ENCODE measurements around the gene IDS.
A peak's percentile ranks its signal among the peaks of the same experiment; 100 is the strongest.
"Not testable (repeated sequence)": the region's sequence is repeated elsewhere in the genome, so short reads cannot be mapped to it uniquely, and the experiment has no call there.

Gene IDS

GRCh38 chrX:149506349-149506748 lies 1.2 kb upstream of the IDS start:
- DNase-seq = no peak
- in situ Hi-C loops (cut with MboI; ENCODE audit: low pct_unique_long_range_greater_than_20kb, low sequenced_read_pairs) = loop anchor here (25.0 kb wide), 1 partner anchor 131 kb away; the partner anchor contains the start of gene TMEM185A

DNA sequence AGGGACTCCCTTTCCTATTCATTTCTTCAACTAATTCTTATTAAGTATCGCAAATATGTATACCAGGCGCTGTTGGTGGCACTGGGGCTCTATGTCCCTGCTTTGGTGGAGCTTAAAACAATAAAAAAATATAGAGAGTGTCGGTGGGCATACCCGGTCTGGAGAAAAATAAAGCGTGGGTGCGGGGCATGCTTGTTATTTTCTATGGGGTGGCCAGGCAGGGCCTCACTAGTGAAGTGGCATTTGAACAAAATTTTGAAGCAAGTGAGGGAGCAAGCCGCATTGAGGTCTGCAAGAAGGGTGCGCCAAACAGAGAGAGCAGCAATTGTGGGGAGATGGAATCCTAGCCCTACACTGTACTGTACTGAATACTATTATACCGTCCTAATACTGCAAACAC lies 565 bp upstream of the IDS start:
- in situ Hi-C loops (cut with MboI; ENCODE audit: low pct_unique_long_range_greater_than_20kb, low sequenced_read_pairs) = loop anchor here (25.0 kb wide), 1 partner anchor 132 kb away; the partner anchor contains the start of gene TMEM185A
- DNase-seq = no peak

DNA sequence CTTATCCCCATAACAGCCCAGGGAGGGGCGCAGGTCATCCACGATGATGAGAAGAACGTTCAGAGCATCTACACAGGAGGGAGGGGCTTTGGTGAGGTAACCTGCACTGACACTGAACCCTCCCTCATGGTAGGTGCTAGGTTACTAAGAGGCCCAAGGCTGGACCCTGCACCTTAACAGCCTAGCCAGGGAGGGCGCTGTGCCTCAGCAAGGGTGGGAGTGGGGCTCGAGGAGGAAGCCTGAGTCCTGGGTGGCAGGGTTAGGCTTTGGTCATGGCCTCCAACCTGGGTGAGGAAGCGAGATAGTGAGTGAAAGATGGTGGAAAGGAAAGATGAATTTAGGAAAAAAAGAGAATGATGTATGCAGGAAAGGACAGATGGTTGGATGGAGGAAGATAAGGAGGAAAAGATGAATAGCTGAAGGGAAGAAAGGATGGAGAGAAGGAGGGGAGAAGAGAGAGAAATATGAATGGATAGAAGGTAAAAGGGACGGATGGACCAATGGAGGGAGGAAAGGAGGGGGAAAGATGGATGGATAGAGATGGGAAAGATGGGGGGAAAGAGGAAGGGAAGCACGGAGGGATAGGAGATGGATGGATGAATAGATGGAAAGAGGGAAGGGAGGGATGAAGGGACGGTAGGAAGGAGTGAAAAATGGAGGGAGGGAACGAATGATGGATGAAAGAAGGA lies 736 bp downstream of the IDS start:
- peak; percentile 59 for DNase-seq
- in situ Hi-C loops (cut with MboI; ENCODE audit: low pct_unique_long_range_greater_than_20kb, low sequenced_read_pairs) = loop anchor here (25.0 kb wide), 1 partner anchor 133 kb away; the partner anchor contains the start of gene TMEM185A

DNA sequence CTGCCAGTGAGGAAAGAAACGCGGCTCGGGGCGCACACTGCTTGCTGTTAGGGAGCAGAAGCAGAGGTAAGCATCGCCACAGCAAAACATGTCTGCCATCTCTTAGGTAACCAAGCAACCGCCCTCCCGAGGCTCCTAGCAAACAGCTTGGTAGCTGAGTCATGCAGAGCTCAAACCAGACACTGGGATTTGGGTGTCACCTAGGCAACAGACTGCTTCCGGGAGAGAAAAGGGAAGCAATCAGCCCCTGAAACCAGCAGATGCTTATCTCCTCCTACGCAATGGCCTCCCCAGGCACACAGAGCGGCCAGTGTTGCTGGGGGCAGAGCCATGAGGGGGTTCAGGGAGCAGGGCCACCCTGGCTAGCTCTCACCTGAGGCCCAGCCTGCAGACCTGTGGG lies 1.7 kb downstream of the IDS start:
- in situ Hi-C loops (cut with MboI; ENCODE audit: low pct_unique_long_range_greater_than_20kb, low sequenced_read_pairs) = loop anchor here (25.0 kb wide), 1 partner anchor 134 kb away; the partner anchor contains the start of gene TMEM185A

GRCh38 chrX:149502923-149503322 lies 2.2 kb downstream of the IDS start:
- in situ Hi-C loops (cut with MboI; ENCODE audit: low pct_unique_long_range_greater_than_20kb, low sequenced_read_pairs) = loop anchor here (25.0 kb wide), 1 partner anchor 134 kb away; the partner anchor contains the start of gene TMEM185A
- DNase-seq = not testable (repeated sequence)

More for the DNA sequence above, 1.7 kb downstream of the IDS start:
- DNase-seq = peak; percentile 89

DNA sequence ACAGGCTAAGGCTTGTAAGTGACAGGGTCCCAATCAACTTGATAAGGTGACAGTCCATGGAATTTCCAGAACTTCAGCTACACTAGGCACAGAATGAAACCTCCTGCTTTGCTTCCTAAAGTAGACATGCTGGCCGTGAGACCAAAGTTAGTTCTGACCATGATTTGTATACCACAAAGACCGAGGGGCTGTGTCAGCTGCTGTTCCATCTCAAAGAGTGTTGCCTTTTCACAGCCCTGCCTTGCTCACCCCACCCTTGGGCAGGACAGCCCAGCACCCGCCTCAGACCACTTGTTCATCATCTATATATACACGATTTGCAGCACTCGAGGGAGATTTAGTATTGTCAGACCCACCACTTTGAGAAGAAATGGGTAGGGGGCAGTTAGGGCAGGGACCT lies 5.3 kb downstream of the IDS start:
- no peak for DNase-seq
- in situ Hi-C loops (cut with MboI; ENCODE audit: low pct_unique_long_range_greater_than_20kb, low sequenced_read_pairs) = loop anchor here (25.0 kb wide), 1 partner anchor 138 kb away; the partner anchor contains the start of gene TMEM185A

- in situ Hi-C loops (cut with MboI; ENCODE audit: low pct_unique_long_range_greater_than_20kb, low sequenced_read_pairs) = no loop called here
- no peak for DNase-seq
Measured at GRCh38 chrX:149498767-149499166, 6.3 kb downstream of the IDS start.

DNA sequence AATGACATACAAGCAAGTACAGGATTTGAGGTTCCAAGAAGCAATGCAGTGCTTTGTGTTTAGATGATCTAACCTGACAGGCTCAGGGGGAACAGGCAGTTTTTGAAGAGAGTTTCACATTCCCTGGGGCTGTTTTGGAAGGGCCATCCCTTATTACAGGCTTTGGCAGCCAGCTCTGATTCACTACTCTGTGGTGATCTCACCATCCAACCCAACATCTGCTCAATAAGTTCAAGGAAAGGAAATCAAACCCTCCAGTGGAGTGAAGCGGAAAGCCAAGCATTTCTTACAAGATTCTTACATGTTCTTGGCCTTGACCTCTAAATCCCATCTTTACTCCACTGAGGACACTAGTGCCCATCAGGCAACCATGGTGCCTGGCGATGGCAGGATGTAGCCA lies 7.5 kb downstream of the IDS start:
- DNase-seq = no peak
- in situ Hi-C loops (cut with MboI; ENCODE audit: low pct_unique_long_range_greater_than_20kb, low sequenced_read_pairs) = no loop called here

DNA sequence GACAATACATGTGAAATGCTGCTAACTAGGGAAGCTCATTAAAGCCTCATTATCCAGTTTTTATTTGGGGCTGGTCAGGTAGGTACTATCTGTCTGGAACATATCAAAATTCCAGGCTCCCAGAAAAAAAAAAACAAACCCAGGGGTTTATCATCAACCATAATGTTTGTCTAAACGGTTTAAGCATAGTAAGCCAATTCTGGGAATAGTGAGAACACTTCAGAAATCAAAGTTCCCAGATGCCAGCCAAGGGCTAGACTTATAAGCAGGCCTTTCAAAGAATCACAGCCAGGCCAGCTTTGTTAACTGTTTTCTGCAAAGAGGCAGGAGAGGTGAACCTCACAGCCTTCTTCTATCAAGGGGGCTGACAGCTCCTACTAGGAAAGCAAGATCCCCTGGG lies 8.1 kb downstream of the IDS start:
- in situ Hi-C loops (cut with MboI; ENCODE audit: low pct_unique_long_range_greater_than_20kb, low sequenced_read_pairs) = no loop called here
- no peak for DNase-seq

DNA sequence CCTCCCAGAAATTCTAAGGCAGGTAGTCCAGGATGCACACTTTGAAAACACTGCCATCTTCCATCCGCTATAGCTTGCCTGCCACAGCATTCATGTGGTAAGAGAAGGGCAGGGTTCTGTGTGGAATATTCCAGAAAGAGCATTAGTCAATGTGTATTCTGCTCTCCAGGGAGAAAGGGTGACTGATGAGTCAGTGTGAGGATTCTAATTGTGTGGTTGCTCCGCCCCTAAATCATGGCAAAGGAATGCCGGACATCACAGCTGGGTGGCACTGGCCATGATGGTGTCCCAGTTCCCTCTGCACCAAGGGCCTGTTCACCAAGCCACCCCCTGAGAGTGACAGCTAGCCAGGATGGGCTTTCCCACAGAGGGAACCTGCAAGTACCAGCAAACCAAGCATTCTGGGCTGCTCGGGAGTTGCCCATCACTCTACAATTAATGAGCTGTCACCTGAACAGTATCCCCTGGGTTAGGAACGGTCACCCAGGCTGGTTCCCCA lies 9.5 kb downstream of the IDS start:
- no peak for DNase-seq
- in situ Hi-C loops (cut with MboI; ENCODE audit: low pct_unique_long_range_greater_than_20kb, low sequenced_read_pairs) = no loop called here

DNA sequence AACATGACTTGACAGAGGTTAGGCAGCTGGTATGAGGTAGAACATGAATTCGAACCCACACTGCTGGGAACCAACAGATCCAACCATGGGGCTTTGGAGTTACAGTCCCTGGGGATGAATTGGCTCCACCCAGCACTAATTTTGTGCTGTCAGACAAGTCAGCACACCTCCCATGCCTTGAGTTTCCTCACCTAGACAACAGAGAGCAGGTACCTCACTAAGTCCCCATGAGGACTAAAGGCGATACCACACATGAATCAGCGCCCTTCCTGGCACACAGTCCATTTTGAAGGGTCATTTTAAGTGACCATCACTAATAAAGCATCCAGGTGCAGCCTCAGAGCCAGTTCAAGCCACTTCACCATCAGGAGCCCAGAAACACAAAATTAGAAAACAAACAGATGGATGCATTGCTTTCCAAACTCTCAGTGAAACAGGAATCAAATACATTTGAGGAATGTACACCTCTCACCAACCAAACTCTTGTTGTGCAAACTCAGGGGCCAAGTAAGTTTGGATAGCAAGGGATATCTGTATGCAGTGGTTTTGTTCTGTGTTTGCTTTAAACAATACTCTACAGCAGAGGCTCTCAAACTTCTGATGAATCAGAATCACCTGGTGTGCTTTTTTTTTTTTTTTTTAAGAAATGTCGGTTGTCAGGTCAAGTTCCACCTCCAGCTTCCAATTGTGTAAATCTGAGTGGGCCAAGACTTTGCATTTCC lies 10.1 kb downstream of the IDS start:
- in situ Hi-C loops (cut with MboI; ENCODE audit: low pct_unique_long_range_greater_than_20kb, low sequenced_read_pairs) = no loop called here
- no peak for DNase-seq

DNA sequence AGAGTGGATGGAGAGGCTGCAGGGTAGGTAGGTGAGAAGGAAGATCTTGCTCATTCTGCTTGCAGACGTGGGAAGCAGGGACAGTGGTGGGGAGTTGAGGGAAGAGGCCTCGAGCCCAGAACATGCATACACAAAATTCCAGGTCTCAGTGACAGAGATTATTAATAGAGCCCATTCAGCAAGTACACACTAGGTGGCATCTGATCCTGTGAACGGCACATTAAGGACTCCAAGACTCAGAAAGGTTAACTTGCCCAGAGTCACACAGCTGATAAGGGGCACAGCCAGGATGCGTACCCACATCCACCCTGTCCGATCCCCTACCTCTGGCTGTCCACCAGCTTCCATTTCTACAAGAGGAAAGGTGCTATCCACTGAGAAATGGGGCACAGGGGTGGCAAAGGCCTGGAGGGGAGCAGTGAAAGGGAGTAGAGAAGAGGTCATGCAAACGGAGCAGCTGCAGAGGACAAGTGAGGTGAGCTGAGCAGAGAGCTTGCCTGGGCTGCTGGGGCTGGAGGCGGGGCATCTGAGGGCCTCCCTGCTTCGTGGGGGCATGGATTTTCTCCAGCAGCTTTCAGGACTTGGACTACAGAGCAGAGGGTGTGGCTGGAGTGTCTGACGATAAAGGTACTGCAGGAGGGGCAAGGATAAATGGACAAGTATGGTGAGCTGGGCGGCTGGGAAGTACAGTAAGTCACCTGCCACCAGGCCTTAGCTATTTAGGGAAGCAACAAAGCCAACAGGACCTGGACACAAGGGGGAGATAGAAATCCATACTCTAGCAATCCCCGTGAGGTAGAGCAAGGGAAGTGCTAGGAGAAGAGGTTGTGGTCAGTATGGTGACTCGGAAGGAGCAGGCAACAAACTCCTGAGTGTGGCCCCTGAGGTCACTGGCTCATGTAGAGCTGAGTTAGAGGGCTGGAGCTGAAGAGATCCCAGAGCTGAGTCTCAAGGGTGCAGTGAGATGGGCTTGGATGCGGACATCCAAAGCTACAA lies 11.2 kb downstream of the IDS start:
- in situ Hi-C loops (cut with MboI; ENCODE audit: low pct_unique_long_range_greater_than_20kb, low sequenced_read_pairs) = no loop called here
- peak; percentile 34 for DNase-seq

GRCh38 chrX:149491812-149492211 lies 13.3 kb downstream of the IDS start:
- DNase-seq = no peak
- in situ Hi-C loops (cut with MboI; ENCODE audit: low pct_unique_long_range_greater_than_20kb, low sequenced_read_pairs) = no loop called here

GRCh38 chrX:149490100-149490499 lies 15.0 kb downstream of the IDS start:
- no peak for DNase-seq
- in situ Hi-C loops (cut with MboI; ENCODE audit: low pct_unique_long_range_greater_than_20kb, low sequenced_read_pairs) = no loop called here

- in situ Hi-C loops (cut with MboI; ENCODE audit: low pct_unique_long_range_greater_than_20kb, low sequenced_read_pairs); DNase-seq: not testable (repeated sequence)
Measured at GRCh38 chrX:149488411-149489052, 16.6 kb downstream of the IDS start.

- DNase-seq; in situ Hi-C loops (cut with MboI; ENCODE audit: low pct_unique_long_range_greater_than_20kb, low sequenced_read_pairs): not testable (repeated sequence)
Measured at GRCh38 chrX:149488008-149488407, 17.1 kb downstream of the IDS start.

- DNase-seq = peak; percentile 34
- in situ Hi-C loops (cut with MboI; ENCODE audit: low pct_unique_long_range_greater_than_20kb, low sequenced_read_pairs) = no loop called here
Measured at GRCh38 chrX:149487292-149487691, 17.8 kb downstream of the IDS start.

GRCh38 chrX:149476513-149476912 lies 28.6 kb downstream of the IDS start:
- peak; percentile 32 for DNase-seq
- in situ Hi-C loops (cut with MboI; ENCODE audit: low pct_unique_long_range_greater_than_20kb, low sequenced_read_pairs) = no loop called here
